ENCODE measurements around the gene GNPAT. TPM values are rescaled to one million over a fixed set of nuclear protein-coding genes. Genes with fewer than 3 reads are reported as not detected.

GNPAT gene
- total and polyA plus RNA-seq, 2 experiments from 2014 or later, result 32.8 to 45.4 TPM

DNA sequence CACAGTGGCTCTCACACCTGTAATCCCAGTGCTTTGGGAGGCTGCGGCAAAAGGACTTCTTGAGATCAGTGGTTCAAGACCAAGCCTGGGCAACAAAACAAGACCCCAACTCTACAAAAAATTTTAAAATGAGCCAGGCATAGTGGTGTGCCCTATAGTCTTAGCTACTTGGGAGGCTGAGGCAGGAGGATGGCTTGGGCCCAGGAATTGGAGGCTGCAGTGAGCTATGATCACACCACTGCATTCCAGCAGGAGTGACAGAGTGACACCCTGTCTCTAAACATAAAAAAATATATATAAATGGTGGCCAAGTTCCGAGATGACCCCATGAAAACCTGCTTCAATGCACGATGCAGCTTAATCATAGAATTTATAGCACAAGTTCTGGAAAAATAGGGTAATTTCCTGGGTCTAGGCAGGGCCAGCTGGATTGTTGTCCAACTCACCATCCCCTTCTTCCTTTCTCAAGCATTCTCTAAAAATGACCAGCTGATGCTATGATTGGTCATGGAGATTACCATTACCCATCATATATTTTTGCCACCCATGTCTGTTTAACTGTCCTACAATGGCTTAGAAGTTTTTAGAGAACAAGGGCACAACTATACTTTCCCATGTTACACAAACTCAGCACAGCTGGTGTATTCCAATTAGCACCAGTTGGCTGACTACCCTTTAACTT lies 5.3 kb upstream of the GNPAT start (continued):
- TF ChIP-seq, protein P1, sequence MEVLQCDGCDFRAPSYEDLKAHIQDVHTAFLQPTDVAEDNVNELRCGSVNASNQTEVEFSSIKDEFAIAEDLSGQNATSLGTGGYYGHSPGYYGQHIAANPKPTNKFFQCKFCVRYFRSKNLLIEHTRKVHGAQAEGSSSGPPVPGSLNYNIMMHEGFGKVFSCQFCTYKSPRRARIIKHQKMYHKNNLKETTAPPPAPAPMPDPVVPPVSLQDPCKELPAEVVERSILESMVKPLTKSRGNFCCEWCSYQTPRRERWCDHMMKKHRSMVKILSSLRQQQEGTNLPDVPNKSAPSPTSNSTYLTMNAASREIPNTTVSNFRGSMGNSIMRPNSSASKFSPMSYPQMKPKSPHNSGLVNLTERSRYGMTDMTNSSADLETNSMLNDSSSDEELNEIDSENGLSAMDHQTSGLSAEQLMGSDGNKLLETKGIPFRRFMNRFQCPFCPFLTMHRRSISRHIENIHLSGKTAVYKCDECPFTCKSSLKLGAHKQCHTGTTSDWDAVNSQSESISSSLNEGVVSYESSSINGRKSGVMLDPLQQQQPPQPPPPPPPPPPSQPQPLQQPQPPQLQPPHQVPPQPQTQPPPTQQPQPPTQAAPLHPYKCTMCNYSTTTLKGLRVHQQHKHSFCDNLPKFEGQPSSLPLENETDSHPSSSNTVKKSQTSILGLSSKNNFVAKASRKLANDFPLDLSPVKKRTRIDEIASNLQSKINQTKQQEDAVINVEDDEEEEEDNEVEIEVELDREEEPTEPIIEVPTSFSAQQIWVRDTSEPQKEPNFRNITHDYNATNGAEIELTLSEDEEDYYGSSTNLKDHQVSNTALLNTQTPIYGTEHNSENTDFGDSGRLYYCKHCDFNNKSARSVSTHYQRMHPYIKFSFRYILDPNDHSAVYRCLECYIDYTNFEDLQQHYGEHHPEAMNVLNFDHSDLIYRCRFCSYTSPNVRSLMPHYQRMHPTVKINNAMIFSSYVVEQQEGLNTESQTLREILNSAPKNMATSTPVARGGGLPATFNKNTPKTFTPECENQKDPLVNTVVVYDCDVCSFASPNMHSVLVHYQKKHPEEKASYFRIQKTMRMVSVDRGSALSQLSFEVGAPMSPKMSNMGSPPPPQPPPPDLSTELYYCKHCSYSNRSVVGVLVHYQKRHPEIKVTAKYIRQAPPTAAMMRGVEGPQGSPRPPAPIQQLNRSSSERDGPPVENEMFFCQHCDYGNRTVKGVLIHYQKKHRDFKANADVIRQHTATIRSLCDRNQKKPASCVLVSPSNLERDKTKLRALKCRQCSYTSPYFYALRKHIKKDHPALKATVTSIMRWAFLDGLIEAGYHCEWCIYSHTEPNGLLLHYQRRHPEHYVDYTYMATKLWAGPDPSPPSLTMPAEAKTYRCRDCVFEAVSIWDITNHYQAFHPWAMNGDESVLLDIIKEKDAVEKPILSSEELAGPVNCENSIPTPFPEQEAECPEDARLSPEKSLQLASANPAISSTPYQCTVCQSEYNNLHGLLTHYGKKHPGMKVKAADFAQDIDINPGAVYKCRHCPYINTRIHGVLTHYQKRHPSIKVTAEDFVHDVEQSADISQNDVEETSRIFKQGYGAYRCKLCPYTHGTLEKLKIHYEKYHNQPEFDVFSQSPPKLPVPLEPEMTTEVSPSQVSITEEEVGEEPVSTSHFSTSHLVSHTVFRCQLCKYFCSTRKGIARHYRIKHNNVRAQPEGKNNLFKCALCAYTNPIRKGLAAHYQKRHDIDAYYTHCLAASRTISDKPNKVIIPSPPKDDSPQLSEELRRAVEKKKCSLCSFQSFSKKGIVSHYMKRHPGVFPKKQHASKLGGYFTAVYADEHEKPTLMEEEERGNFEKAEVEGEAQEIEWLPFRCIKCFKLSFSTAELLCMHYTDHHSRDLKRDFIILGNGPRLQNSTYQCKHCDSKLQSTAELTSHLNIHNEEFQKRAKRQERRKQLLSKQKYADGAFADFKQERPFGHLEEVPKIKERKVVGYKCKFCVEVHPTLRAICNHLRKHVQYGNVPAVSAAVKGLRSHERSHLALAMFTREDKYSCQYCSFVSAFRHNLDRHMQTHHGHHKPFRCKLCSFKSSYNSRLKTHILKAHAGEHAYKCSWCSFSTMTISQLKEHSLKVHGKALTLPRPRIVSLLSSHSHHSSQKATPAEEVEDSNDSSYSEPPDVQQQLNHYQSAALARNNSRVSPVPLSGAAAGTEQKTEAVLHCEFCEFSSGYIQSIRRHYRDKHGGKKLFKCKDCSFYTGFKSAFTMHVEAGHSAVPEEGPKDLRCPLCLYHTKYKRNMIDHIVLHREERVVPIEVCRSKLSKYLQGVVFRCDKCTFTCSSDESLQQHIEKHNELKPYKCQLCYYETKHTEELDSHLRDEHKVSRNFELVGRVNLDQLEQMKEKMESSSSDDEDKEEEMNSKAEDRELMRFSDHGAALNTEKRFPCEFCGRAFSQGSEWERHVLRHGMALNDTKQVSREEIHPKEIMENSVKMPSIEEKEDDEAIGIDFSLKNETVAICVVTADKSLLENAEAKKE (CRISPR knock-in tag; IDR thresholded peaks at IDR 0.05), result no peak
- TF ChIP-seq ZNF114 (CRISPR knock-in tag; IDR thresholded peaks at IDR 0.05), result no peak
- TF ChIP-seq, protein P2, sequence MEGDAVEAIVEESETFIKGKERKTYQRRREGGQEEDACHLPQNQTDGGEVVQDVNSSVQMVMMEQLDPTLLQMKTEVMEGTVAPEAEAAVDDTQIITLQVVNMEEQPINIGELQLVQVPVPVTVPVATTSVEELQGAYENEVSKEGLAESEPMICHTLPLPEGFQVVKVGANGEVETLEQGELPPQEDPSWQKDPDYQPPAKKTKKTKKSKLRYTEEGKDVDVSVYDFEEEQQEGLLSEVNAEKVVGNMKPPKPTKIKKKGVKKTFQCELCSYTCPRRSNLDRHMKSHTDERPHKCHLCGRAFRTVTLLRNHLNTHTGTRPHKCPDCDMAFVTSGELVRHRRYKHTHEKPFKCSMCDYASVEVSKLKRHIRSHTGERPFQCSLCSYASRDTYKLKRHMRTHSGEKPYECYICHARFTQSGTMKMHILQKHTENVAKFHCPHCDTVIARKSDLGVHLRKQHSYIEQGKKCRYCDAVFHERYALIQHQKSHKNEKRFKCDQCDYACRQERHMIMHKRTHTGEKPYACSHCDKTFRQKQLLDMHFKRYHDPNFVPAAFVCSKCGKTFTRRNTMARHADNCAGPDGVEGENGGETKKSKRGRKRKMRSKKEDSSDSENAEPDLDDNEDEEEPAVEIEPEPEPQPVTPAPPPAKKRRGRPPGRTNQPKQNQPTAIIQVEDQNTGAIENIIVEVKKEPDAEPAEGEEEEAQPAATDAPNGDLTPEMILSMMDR (conservative IDR thresholded peaks at IDR 0.05; ENCODE audit: low read depth in 2 of 2), result no peak
- no peak for TF ChIP-seq NANOG (IDR thresholded peaks at IDR 0.05; ENCODE audit: borderline replicate concordance)
- TF ChIP-seq POLR2AphosphoS5 (IDR thresholded peaks at IDR 0.05; ENCODE audit: low read depth), result no peak
- no peak for TF ChIP-seq JUNB (IDR thresholded peaks at IDR 0.05; ENCODE audit: unreplicated experiment)
- no peak for TF ChIP-seq CREB1 (CRISPR knock-in tag; IDR thresholded peaks at IDR 0.05; ENCODE audit: low read depth)
- TF ChIP-seq EZH2phosphoT487 (IDR thresholded peaks at IDR 0.05; ENCODE audit: unreplicated experiment), result no peak
- TF ChIP-seq STAT1 (IDR thresholded peaks at IDR 0.05; ENCODE audit: unreplicated experiment), result no peak

Measured in GM23338 (cell line).